B cell (primary cell): ENCODE measurements around the gene PCDH9. TPM values are rescaled to one million over a fixed set of nuclear protein-coding genes. Genes with fewer than 3 reads are reported as not detected.
A peak's percentile ranks its signal among the peaks of the same experiment; 100 is the strongest.

Experiments
- ATAC-seq: fragments of 200-7000 bp; cut with Tn5 transposase; one replicate; pipeline ENCODE4 v1.10.0; 2021; ENCODE audit warnings: low read depth, mild to moderate bottlenecking, moderate number of reproducible peaks, moderate library complexity
- CTCF ChIA-PET: fragments of 350-600 bp; sonication (Branson Sonifier 250); formaldehyde crosslinking; loops from one replicate; lab custom pipeline; 2021; ENCODE audit warnings: antibody characterized with exemption, inconsistent platforms; lab: Charles Lee
- POLR2A ChIA-PET: fragments of 350-600 bp; sonication (Branson Sonifier 250); formaldehyde crosslinking; loops from one replicate; lab custom pipeline; 2021; ENCODE audit warnings: antibody characterized with exemption; lab: Charles Lee
- DNase-seq: peaks from one replicate; pipeline ENCODE4 v3.0.0; 2013
- H2AFZ ChIP-seq: 2 replicates; pipeline ENCODE4 v1.6.1; 2012; ENCODE audit warnings: mild to moderate bottlenecking, low read depth, low read length; ENCODE audit not compliant: insufficient read depth, poor library complexity, severe bottlenecking
- H3K27ac ChIP-seq, 2 donors: 1 replicate in 1 of 2; 2 replicates in 1 of 2; pipeline ENCODE4 v1.5.1; 2012 to 2013; ENCODE audit warnings: low read length in 2 of 2, mild to moderate bottlenecking in 2 of 2, moderate library complexity in 1 of 2
- H3K27me3 ChIP-seq, 4 experiments: fragments of 200-600 bp in 1 of 4; sonication (generic) in 1 of 4; replicated peaks in 1 of 4; 1 replicate in 2 of 4; 2 replicates in 2 of 4; pipeline versions ENCODE4 v1.6.1 to v1.7.0; 2013 to 2016; ENCODE audit warnings: low read length in 3 of 4, mild to moderate bottlenecking in 2 of 4, mixed read lengths in 1 of 4, moderate library complexity in 1 of 4; ENCODE audit not compliant: insufficient read depth in 4 of 4, control insufficient read depth in 3 of 4; ENCODE audit errors: control extremely low read depth in 1 of 4
- H3K36me3 ChIP-seq, 2 experiments: replicated peaks in 1 of 2; 1 replicate in 1 of 2; 2 replicates in 1 of 2; pipeline versions ENCODE4 v1.6.1 to v1.7.1; 2013; ENCODE audit warnings: low read length in 1 of 2; ENCODE audit not compliant: insufficient read depth in 2 of 2, control insufficient read depth in 1 of 2; ENCODE audit errors: control extremely low read depth in 1 of 2, extremely low read depth in 1 of 2
- H3K4me1 ChIP-seq, 2 donors: fragments of 200-600 bp in 1 of 2; sonication (generic) in 1 of 2; 1 replicate in 1 of 2; 2 replicates in 1 of 2; pipeline versions ENCODE4 v1.5.1 to v1.6.1; 2013 to 2017; ENCODE audit warnings: low read length in 2 of 2; ENCODE audit not compliant: control insufficient read depth in 2 of 2, insufficient read depth in 2 of 2
- H3K4me2 ChIP-seq: replicated peaks from 2 replicates; pipeline ENCODE3; 2012; ENCODE audit warnings: mild to moderate bottlenecking, low read depth, low read length; ENCODE audit not compliant: poor library complexity, severe bottlenecking
- H3K4me3 ChIP-seq, 5 experiments: fragments of 200-600 bp in 1 of 5; sonication (generic) in 1 of 5; 1 replicate in 3 of 5; 2 replicates in 2 of 5; pipeline versions ENCODE4 v1.5.1 to v1.7.0; 2011 to 2016; ENCODE audit warnings: low read length in 4 of 5, mild to moderate bottlenecking in 4 of 5, low read depth in 2 of 5, control low read depth in 1 of 5, moderate library complexity in 1 of 5; ENCODE audit not compliant: insufficient read depth in 1 of 5; ENCODE audit errors: control extremely low read depth in 1 of 5, extremely low read depth in 1 of 5
- H3K79me2 ChIP-seq: fragments of 200-600 bp; sonication (generic); one replicate; pipeline ENCODE4 v1.6.0; 2016; ENCODE audit warnings: low read length; ENCODE audit not compliant: control insufficient read depth, insufficient read depth
- H3K9ac ChIP-seq: fragments of 200-600 bp; sonication (generic); 2 replicates; pipeline ENCODE4 v1.6.1; 2017; ENCODE audit warnings: mild to moderate bottlenecking, low read length, moderate library complexity
- H3K9me3 ChIP-seq, 3 donors: one replicate each; pipeline versions ENCODE4 v1.6.1 to v1.7.1; 2013; ENCODE audit warnings: low read length in 2 of 3; ENCODE audit not compliant: control insufficient read depth in 2 of 3, insufficient read depth in 1 of 3; ENCODE audit errors: control extremely low read depth in 1 of 3
- H4K20me1 ChIP-seq: 2 replicates; pipeline ENCODE4 v1.6.0; 2012; ENCODE audit warnings: mild to moderate bottlenecking, low read length; ENCODE audit not compliant: insufficient read depth, control insufficient read depth, poor library complexity, severe bottlenecking
- H3K27ac Mint-ChIP-seq: one replicate; pipeline ENCODE4 v1.8.0; 2021; ENCODE audit warnings: mixed read lengths
- H3K27me3 Mint-ChIP-seq: one replicate; pipeline ENCODE4 v1.8.0; 2021; ENCODE audit warnings: mixed read lengths
- H3K4me1 Mint-ChIP-seq: one replicate; pipeline ENCODE4 v1.8.0; 2021; ENCODE audit warnings: mixed read lengths
- H3K4me3 Mint-ChIP-seq: one replicate; pipeline ENCODE4 v1.8.0; 2021; ENCODE audit warnings: mixed read lengths
- H3K9me3 Mint-ChIP-seq: one replicate; pipeline ENCODE4 v1.8.0; 2022; ENCODE audit warnings: mixed read lengths; ENCODE audit not compliant: insufficient read depth
- EZH2 ChIP-seq: IDR thresholded peaks from 2 replicates; pipeline ENCODE4 v1.6.1; 2012; ENCODE audit warnings: borderline replicate concordance, low read depth, mild to moderate bottlenecking, moderate library complexity, low read length; ENCODE audit not compliant: insufficient read depth, poor library complexity, severe bottlenecking
- WGBS: methylation state at CpG from one replicate; pipeline ENCODE4 v1.1.5; 2013; ENCODE audit warnings: missing lambda C conversion rate; ENCODE audit not compliant: insufficient coverage; 5-methylcytosine and 5-hydroxymethylcytosine counted together
- intact Hi-C: fragments of 100-400 bp; cut with micrococcal nuclease; formaldehyde crosslinking; loops from one replicate; pipeline ENCODE4 v1.10.0; 2022
- polyA plus RNA-seq: library from polyadenylated mRNA; depleted of rRNA; stranded (reverse); fragments of >200 nt; gene quantifications from 2 replicates; pipeline ENCODE4 v1.2.3, GENCODE V29; 2012
- total RNA-seq, 2 donors: library from RNA; stranded (reverse); fragments of 120-200 nt in 1 of 2; gene quantifications; 1 replicate in 1 of 2; 2 replicates in 1 of 2; pipeline versions ENCODE4 v1.2.3 to v1.2.4, GENCODE V29; 2013 to 2022
- TF ChIP-seq, protein P1 (sequence below): fragments of 200-600 bp; IDR thresholded peaks from one replicate; pipeline ENCODE4 v1.8.0; 2022; ENCODE audit warnings: antibody characterized with exemption, mild to moderate bottlenecking

The PCDH9 gene
- total and polyA plus RNA-seq, 2 donors (not counting 1 experiment from before 2014, with no cell fraction given): 13.1 to 21.8 TPM

DNA sequence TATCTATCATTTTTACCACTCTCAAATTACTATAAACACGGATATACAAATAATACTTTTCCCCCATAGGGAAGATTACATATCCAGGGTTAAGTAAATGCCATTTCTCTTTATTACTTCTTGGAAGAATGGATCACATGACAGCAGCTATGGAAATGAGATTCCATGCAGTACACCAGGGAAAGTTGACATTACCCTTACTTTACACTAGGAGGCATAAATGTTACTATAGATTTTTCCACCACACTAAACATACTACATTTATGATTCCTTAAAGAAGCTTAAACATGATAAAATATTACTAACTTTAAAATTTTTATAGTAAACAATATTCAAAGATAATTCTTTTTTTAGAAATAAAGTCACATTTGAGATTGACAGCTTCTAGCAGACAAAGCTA lies 611.4 kb downstream of the PCDH9 start:
- POLR2A ChIA-PET: no interaction called here
- Histone ChIP-seq H3K4me3 (no peak overlapping the region), H3K9ac (no peak overlapping the region), H3K9me3 (peaks cover 0 to 13% (median 0%) of the 10 kb centered on the region in 3 donors), H3K27me3 (no peaks in the 10 kb centered on the region), H3K4me1 (no peaks in the 10 kb centered on the region), H3K79me2 (no peaks in the 10 kb centered on the region), H2AFZ (no peak overlapping the region), H3K27ac (no peak overlapping the region), H3K36me3 (no peaks in the 10 kb centered on the region), H4K20me1 (no peaks in the 10 kb centered on the region), H3K4me2 (no peak overlapping the region)
- TF ChIP-seq, protein P1, sequence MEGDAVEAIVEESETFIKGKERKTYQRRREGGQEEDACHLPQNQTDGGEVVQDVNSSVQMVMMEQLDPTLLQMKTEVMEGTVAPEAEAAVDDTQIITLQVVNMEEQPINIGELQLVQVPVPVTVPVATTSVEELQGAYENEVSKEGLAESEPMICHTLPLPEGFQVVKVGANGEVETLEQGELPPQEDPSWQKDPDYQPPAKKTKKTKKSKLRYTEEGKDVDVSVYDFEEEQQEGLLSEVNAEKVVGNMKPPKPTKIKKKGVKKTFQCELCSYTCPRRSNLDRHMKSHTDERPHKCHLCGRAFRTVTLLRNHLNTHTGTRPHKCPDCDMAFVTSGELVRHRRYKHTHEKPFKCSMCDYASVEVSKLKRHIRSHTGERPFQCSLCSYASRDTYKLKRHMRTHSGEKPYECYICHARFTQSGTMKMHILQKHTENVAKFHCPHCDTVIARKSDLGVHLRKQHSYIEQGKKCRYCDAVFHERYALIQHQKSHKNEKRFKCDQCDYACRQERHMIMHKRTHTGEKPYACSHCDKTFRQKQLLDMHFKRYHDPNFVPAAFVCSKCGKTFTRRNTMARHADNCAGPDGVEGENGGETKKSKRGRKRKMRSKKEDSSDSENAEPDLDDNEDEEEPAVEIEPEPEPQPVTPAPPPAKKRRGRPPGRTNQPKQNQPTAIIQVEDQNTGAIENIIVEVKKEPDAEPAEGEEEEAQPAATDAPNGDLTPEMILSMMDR: peak; percentile 64
- no peak for TF ChIP-seq EZH2
- no peaks in the 10 kb centered on the region for H3K27me3 Mint-ChIP-seq
- peaks cover 2% of the 10 kb centered on the region for H3K9me3 Mint-ChIP-seq
- no peaks in the 10 kb centered on the region for H3K4me1 Mint-ChIP-seq
- H3K4me3 Mint-ChIP-seq: no peak overlapping the region
- intact Hi-C loops: loop anchor here (1.0 to 2.0 kb wide), 2 partner anchors 71 to 604 kb away; no protein-coding TSS in a partner anchor
- DNase-seq (peak; percentile 18), ATAC-seq (no peak)
- WGBS: no CpG with 5 or more reads among the region's 1 CpG
- CTCF ChIA-PET: interaction anchor here (1.0 to 2.6 kb wide), 22 partner anchors 9 to 623 kb away, joined by 3 to 27 read pairs (median 6); no protein-coding TSS in a partner anchor
- H3K27ac Mint-ChIP-seq: no peak overlapping the region

DNA sequence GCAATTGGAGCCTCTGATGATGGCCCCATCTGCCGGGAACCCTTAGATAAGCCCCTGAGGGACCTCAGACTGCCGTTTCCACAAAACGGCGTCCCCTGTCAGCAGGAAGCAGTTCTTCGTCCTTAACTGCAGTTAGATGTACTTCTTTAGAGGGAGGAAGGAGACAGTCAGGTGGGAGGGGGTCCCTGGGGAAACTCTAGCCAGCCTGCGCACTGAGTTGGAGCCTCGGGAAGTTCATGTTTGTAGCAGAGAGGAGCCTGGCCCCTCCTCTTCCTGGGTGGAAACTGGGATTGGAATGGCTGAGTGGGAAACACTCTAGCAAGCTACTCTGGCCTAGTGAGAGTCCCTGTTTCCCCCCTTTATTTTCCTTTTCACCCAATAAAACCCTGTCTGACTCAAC lies 612.4 kb downstream of the PCDH9 start:
- DNase-seq (no peak), ATAC-seq (no peak)
- Histone ChIP-seq H3K4me2 (no peak overlapping the region), H3K27me3 (no peaks in the 10 kb centered on the region), H3K4me3 (no peak overlapping the region), H3K36me3 (no peaks in the 10 kb centered on the region), H3K9me3 (peaks cover 0 to 11% (median 0%) of the 10 kb centered on the region in 3 donors), H3K9ac (no peak overlapping the region), H2AFZ (no peak overlapping the region), H3K79me2 (no peaks in the 10 kb centered on the region), H3K27ac (no peak overlapping the region), H3K4me1 (no peaks in the 10 kb centered on the region), H4K20me1 (no peaks in the 10 kb centered on the region)
- H3K4me1 Mint-ChIP-seq: no peaks in the 10 kb centered on the region
- no peaks in the 10 kb centered on the region for H3K27me3 Mint-ChIP-seq
- TF ChIP-seq, protein P1: no peak
- no peak for TF ChIP-seq EZH2
- 79% methylated on average over 5 of the region's 7 CpGs for whole genome bisulfite sequencing
- intact Hi-C loops: loop anchor here (1.0 to 2.0 kb wide), 2 partner anchors 72 to 605 kb away; no protein-coding TSS in a partner anchor
- peaks cover 2% of the 10 kb centered on the region for H3K9me3 Mint-ChIP-seq
- no peak overlapping the region for H3K27ac Mint-ChIP-seq
- CTCF ChIA-PET: interaction anchor here (1.4 to 2.6 kb wide), 8 partner anchors 42 to 611 kb away, joined by 4 to 27 read pairs (median 7); no protein-coding TSS in a partner anchor
- POLR2A ChIA-PET: no interaction called here
- H3K4me3 Mint-ChIP-seq: no peak overlapping the region
